Measurements from ENCODE around the gene PLCD4. TPM values are rescaled to one million over a fixed set of nuclear protein-coding genes. Genes with fewer than 3 reads are reported as not detected.

The PLCD4 gene
- total RNA-seq, 2 experiments from 2014 or later: 0.19 to 0.49 TPM

DNA sequence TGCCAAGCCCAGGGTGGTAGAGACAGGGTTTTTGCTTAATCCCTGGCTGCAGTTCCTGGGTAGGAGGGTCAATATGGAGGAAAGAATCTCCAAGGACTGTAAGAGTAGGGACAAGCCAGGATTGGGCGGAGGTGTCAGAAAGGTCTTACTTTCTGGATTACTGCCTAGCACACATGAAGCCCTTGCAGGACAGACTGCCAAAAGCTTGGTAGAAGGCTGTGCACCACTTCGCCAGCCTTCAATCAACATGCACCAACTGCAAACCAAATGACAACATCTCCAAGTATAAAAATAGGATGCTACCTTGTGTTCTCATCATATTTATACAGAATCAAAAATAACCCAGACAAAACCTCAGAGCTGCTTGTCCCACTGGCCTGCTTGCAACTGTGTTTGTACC lies 48.1 kb downstream of the PLCD4 start:
- no peak overlapping the region for H3K4me3 Mint-ChIP-seq
- DNase-seq: no peak
- H3K4me1 Mint-ChIP-seq (ENCODE audit: low read depth): peaks cover 34% of the 10 kb centered on the region
- H3K36me3 Mint-ChIP-seq (ENCODE audit: low read depth): peaks cover 24% of the 10 kb centered on the region
- H3K27ac Mint-ChIP-seq: no peak overlapping the region
- CTCF ChIA-PET: no interaction called here
- intact Hi-C loops (cut with micrococcal nuclease): loop anchor here (5.0 kb wide), 1 partner anchor 438 kb away; the partner anchor contains the start of gene ARPC2
- H3K9me3 Mint-ChIP-seq: no peaks in the 10 kb centered on the region
- no peaks in the 10 kb centered on the region for H3K27me3 Mint-ChIP-seq (ENCODE audit: low read depth)

DNA sequence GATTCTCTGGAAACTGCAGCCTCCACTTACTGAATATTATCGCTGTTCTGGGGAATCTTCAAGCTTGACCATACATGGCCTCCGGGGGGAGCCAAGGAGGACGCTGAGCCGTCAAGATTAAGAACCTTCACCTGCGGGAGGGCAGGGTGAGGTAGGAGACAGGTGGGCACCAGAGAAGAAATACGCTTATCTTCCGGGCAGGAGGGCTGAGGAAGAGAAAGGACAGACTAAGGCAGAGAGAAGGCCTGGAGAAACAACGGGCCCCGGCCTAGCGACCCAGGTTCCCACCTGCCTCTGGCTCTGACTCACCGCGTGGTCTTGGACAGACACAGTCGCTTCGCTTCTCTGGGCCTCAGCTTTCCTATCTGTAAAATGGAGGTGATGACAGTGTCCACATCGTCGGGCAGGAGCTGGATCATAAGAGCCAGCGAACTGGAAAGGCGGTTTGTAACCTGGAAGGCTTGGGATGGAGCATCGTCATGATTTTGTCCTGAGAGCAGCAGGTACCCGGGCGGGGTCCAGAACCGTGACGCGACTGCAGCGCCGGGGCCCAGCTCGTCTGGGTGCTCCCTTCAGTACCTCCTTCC lies 51.1 kb downstream of the PLCD4 start:
- DNase-seq: peak; percentile 46
- CTCF ChIA-PET: interaction anchor here (0.6 to 5.2 kb wide), 15 partner anchors 10 to 203 kb away, joined by 3 to 59 read pairs (median 4); partner anchors contain the start of genes RNF25 and STK36
- peak overlapping the region; percentile 81 for H3K27ac Mint-ChIP-seq
- H3K4me1 Mint-ChIP-seq (ENCODE audit: low read depth): peaks cover 40% of the 10 kb centered on the region
- intact Hi-C loops (cut with micrococcal nuclease): loop anchor here (1.0 to 5.0 kb wide), 12 partner anchors 13 to 730 kb away; partner anchors contain the start of genes AAMP, ARPC2, CNOT9 and PNKD
- H3K36me3 Mint-ChIP-seq (ENCODE audit: low read depth): peaks cover 37% of the 10 kb centered on the region
- no peaks in the 10 kb centered on the region for H3K9me3 Mint-ChIP-seq
- no peaks in the 10 kb centered on the region for H3K27me3 Mint-ChIP-seq (ENCODE audit: low read depth)
- H3K4me3 Mint-ChIP-seq: peak overlapping the region; percentile 90

DNA sequence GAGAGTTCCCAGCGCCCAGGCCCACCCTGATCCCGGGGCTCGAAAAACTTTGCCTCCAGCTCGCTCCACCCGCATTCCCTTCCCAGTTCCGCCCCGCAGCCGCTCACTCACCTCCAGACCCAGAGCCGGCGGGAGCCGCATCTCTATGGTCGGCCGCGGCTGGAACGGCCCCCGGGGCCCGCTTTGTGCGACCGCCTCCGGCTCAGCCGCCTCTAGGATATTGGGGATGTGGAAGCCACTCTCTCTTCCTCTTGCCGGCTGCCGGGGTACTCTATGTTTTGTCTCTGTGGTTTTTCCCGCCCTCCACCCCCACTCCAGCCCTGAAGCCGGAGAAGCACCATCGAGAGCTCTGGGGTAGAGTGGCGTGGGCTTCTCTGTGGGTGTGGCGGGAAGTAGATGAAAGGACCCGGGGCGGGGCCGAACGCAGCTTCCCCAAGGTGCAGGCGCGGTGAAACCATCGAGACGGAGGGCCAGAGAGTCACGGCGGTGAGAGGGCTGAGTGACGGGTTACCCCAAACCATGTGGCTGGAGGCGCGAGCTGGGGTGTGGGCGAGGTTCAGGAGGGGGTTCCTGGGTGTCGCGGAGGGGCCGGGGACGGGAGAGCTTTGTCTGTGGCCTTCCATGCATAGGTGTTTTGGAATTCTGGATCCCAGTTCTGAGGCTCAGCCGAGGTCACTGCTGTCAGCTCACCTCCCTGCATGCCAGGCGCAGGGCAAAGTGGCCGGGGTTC lies 51.7 kb downstream of the PLCD4 start, which contains the start of the genes BCS1L and ZNF142:
Gene BCS1L, plus strand, starts transcription at position 426 of the 730 bp plus-strand sequence. CDS start 1,305 bp downstream, outside the sequence.
Gene ZNF142, minus strand, starts transcription at position 366 of the 730 bp plus-strand sequence. CDS start 3,194 bp downstream, outside the sequence.
- Mint-ChIP-seq H3K4me1 (ENCODE audit: low read depth) (peaks cover 40% of the 10 kb centered on the region), H3K36me3 (ENCODE audit: low read depth) (peaks cover 38% of the 10 kb centered on the region), H3K4me3 (peak within 1 kb of the TSS; percentile 90), H3K27me3 (ENCODE audit: low read depth) (no peaks in the 10 kb centered on the region), H3K27ac (peak within 1 kb of the TSS; percentile 81), H3K9me3 (no peaks in the 10 kb centered on the region)
- DNase-seq: peak; percentile 98
- CTCF ChIA-PET: interaction anchor here (0.6 to 5.2 kb wide), 13 partner anchors 10 to 203 kb away, joined by 3 to 59 read pairs (median 4); partner anchors contain the start of genes RNF25 and STK36
- intact Hi-C loops (cut with micrococcal nuclease): loop anchor here (1.0 to 5.0 kb wide), 11 partner anchors 12 to 729 kb away; partner anchors contain the start of genes AAMP, ARPC2, CNOT9 and PNKD

DNA sequence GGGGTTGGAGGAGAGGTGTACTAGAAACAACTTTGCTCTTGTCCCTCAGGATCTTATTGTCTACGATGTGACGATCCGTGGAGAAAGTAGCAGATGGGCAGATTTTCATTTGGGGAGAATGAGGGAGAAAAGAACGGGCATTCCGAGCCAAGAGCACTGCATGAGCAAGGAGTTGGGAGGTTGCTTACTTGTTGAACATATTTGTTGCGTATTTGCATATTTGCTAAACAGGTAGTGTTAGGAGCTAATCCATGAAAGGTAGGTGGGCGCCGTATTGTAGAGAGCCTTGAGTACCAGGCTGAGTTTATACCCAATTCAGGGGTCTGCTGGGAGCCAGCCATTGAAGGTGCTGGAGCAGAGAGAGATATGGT lies 52.3 kb downstream of the PLCD4 start:
- DNase-seq: no peak
- no peaks in the 10 kb centered on the region for H3K9me3 Mint-ChIP-seq
- intact Hi-C loops (cut with micrococcal nuclease): loop anchor here (1.0 to 5.0 kb wide), 11 partner anchors 11 to 729 kb away; partner anchors contain the start of genes AAMP, ARPC2, CNOT9 and PNKD
- CTCF ChIA-PET: interaction anchor here (1.9 to 5.2 kb wide), 6 partner anchors 11 to 188 kb away, joined by 4 to 59 read pairs (median 12); partner anchors contain the start of genes RNF25 and STK36
- H3K4me1 Mint-ChIP-seq (ENCODE audit: low read depth): peaks cover 40% of the 10 kb centered on the region
- H3K4me3 Mint-ChIP-seq: peak overlapping the region; percentile 90
- H3K27ac Mint-ChIP-seq: peak overlapping the region; percentile 81
- no peaks in the 10 kb centered on the region for H3K27me3 Mint-ChIP-seq (ENCODE audit: low read depth)
- peaks cover 41% of the 10 kb centered on the region for H3K36me3 Mint-ChIP-seq (ENCODE audit: low read depth)

DNA sequence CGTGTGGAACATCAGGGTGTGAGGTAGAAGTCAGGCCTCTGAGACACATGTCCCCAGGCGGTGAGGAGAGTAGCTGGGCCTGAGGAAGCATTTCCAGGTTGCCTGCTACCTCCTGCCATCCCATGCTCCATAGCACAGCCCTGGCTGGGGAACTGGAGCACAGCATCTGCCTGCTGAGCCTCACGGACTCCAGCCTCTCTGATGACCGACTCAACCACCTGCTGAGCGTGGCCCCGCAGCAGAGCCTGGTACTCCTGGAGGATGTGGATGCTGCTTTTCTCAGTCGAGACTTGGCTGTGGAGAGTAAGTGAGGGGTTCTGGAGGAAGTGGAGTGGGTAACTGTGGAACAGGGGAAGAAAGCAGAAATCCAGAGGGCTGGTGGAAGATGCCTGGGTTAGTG lies 54.7 kb downstream of the PLCD4 start:
- no peaks in the 10 kb centered on the region for H3K27me3 Mint-ChIP-seq (ENCODE audit: low read depth)
- no peak overlapping the region for H3K4me3 Mint-ChIP-seq
- no peaks in the 10 kb centered on the region for H3K9me3 Mint-ChIP-seq
- H3K27ac Mint-ChIP-seq: no peak overlapping the region
- CTCF ChIA-PET: no interaction called here
- DNase-seq: no peak
- H3K36me3 Mint-ChIP-seq (ENCODE audit: low read depth): peaks cover 42% of the 10 kb centered on the region
- H3K4me1 Mint-ChIP-seq (ENCODE audit: low read depth): peaks cover 31% of the 10 kb centered on the region
- intact Hi-C loops (cut with micrococcal nuclease): no loop called here

DNA sequence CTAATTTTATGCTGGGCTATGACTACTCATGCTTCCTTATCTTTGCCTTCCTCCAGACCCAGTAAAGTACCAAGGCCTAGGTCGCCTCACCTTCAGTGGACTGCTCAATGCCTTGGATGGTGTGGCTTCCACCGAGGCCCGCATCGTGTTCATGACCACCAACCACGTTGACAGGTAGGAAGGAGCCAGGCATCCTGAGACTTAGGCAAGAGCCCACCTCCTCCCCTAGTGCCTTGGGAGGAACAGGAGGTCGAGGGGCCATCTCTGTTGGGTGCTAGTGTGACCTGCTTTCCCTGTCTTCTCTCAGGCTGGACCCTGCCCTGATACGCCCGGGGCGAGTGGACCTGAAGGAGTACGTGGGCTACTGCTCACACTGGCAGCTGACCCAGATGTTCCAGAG lies 55.1 kb downstream of the PLCD4 start:
- peaks cover 28% of the 10 kb centered on the region for H3K4me1 Mint-ChIP-seq (ENCODE audit: low read depth)
- no peak overlapping the region for H3K4me3 Mint-ChIP-seq
- intact Hi-C loops (cut with micrococcal nuclease): no loop called here
- peaks cover 39% of the 10 kb centered on the region for H3K36me3 Mint-ChIP-seq (ENCODE audit: low read depth)
- H3K27ac Mint-ChIP-seq: no peak overlapping the region
- H3K27me3 Mint-ChIP-seq (ENCODE audit: low read depth): no peaks in the 10 kb centered on the region
- no peaks in the 10 kb centered on the region for H3K9me3 Mint-ChIP-seq
- no peak for DNase-seq
- CTCF ChIA-PET: interaction anchor here (1.0 kb wide), 1 partner anchor 9 kb away, joined by 3 read pairs; the partner anchor contains the start of genes RNF25 and STK36

DNA sequence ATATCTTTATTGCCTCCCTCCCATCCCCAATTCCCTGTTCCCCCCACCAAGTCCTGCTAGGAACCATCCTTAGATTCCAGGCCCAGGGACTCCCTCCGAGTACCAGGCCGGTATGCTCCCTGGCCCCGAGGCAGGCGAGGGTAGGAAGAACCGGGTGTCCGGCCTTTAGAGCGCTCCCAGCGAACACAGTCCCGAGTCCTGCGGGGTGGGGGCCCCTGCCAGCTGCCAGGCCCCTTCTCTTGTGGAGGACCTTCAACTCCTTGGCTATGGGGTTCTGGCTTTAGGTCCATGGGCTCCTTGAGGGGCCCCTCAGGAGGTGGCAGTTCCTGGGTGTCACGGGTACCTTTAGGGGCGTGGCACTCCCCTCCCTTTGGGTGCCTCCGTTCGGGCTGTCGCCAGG lies 56.2 kb downstream of the PLCD4 start:
- Mint-ChIP-seq H3K27ac (no peak overlapping the region), H3K9me3 (no peaks in the 10 kb centered on the region), H3K4me3 (no peak overlapping the region), H3K36me3 (ENCODE audit: low read depth) (peaks cover 38% of the 10 kb centered on the region), H3K27me3 (ENCODE audit: low read depth) (no peaks in the 10 kb centered on the region), H3K4me1 (ENCODE audit: low read depth) (peaks cover 18% of the 10 kb centered on the region)
- CTCF ChIA-PET: interaction anchor here (1.0 to 1.1 kb wide), 2 partner anchors 8 to 47 kb away, joined by 3 read pairs; partner anchors contain the start of genes RNF25, STK36 and TTLL4
- intact Hi-C loops (cut with micrococcal nuclease): no loop called here
- no peak for DNase-seq

DNA sequence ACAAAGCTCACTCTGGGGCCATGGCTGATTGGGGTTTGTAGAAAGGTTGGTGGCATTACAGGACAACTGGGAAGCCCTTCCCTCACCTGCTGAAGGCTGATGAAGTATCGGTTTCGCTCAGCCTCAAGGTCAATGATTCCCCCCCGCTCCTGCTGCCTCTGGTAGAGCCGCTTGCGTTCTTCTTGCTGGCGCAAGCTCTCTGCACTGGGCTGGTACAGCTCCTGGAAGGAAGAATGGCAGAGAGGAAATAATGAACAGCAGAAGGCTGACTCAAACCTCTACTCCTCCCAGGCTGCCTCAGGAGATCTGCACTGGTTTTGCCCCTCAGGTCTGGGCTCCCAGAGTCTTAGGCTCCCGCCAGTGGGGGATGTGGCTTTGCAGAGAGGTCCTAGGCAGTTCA lies 57.0 kb downstream of the PLCD4 start:
- CTCF ChIA-PET: interaction anchor here (1.1 kb wide), 1 partner anchor 46 kb away, joined by 3 read pairs; the partner anchor contains the start of gene TTLL4
- intact Hi-C loops (cut with micrococcal nuclease): no loop called here
- H3K27me3 Mint-ChIP-seq (ENCODE audit: low read depth): no peaks in the 10 kb centered on the region
- H3K4me1 Mint-ChIP-seq (ENCODE audit: low read depth): peaks cover 15% of the 10 kb centered on the region
- H3K4me3 Mint-ChIP-seq: no peak overlapping the region
- H3K9me3 Mint-ChIP-seq: no peaks in the 10 kb centered on the region
- DNase-seq: no peak
- peaks cover 36% of the 10 kb centered on the region for H3K36me3 Mint-ChIP-seq (ENCODE audit: low read depth)
- no peak overlapping the region for H3K27ac Mint-ChIP-seq

DNA sequence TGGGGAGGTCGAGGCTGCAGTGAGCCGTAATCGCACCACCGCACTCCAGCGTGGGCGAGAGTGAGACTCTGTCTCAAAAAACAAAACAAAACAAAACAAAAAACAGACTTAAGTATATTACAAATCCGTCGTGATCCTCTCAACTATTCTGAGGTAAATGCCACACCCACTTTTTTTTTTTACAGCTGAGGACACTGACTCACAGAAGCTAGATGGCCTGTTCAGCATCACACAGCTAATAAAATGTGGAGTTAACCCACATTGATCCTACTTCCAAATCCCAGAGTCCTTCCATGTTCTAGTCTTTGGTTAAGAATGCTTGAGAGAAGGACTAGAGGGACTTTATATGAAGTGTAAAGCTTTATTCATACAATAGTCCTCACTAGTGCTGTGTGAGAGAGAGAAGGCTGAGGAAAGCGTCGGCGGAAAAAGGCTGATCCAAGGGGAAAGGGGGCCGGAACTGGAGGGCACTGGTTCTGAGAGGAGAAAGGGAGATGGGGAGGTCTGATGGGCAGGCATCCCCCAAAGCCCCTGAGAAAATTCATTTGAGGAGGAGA lies 63.5 kb downstream of the PLCD4 start:
- peak overlapping the region; percentile 90 for H3K27ac Mint-ChIP-seq
- no peaks in the 10 kb centered on the region for H3K9me3 Mint-ChIP-seq
- DNase-seq: no peak
- H3K4me1 Mint-ChIP-seq (ENCODE audit: low read depth): peaks cover 22% of the 10 kb centered on the region
- H3K36me3 Mint-ChIP-seq (ENCODE audit: low read depth): peaks cover 11% of the 10 kb centered on the region
- no peaks in the 10 kb centered on the region for H3K27me3 Mint-ChIP-seq (ENCODE audit: low read depth)
- CTCF ChIA-PET: interaction anchor here (0.6 to 2.8 kb wide), 9 partner anchors 8 to 722 kb away, joined by 3 to 16 read pairs (median 5); partner anchors contain the start of genes BCS1L, TTLL4 and ZNF142
- intact Hi-C loops (cut with micrococcal nuclease): loop anchor here (1.0 to 5.0 kb wide), 5 partner anchors 12 to 576 kb away; partner anchors contain the start of genes BCS1L, CNOT9, GLB1L and STK16
- peak overlapping the region; percentile 98 for H3K4me3 Mint-ChIP-seq

DNA sequence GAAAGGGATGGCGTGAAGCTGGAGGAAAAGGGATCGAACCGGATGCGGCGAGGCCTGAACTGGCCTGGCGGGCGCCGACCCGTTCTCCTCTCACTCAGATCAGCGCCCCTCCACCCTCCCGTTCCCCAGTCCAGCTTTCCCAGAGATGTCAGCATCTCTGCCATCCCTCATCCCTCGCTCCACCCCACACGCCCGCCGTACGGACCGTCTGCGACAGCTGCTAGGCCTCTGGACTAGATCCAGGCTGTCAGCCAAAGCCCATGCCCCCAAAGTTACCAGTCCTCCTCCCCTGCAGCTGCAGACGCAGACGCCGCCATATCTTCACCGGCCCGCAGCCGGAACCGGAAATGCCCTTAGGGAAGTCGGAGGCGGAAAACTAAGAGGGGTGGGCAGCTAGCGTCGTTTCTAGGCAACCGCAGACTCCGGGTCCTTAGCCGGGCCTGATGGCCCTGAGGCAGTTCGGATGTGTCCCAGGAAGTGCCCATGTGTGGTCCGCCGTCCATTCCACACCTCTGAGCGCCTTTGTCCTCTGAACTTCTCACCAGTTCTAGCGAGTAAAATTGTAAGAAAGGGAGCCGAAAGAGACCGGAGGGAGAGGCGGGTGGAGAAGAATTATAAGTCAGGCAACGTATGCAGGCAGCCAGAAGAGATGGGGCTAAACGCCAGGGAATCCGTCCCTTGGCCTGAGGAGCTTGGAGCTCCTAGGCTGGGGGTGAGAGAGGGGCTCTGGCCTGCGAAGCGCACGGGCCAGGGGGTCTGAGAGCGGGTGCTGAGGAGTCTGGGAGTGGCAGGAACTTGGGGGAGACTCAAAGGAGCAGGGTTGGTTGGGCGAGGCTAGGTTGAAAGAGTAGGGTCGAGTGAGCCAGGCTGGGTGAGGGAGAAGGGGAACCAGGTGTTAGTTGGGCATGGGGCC lies 64.2 kb downstream of the PLCD4 start, which contains the start of the genes RNF25 and STK36:
Gene RNF25, minus strand, starts transcription at position 349 of the 913 bp plus-strand sequence. Its CDS starts 32 bp downstream, at position 317.
Gene STK36, plus strand, starts transcription at position 433 of the 913 bp plus-strand sequence. CDS start 744 bp downstream, outside the sequence.
- Mint-ChIP-seq H3K27ac (peak within 1 kb of the TSS; percentile 90), H3K36me3 (ENCODE audit: low read depth) (peaks cover 13% of the 10 kb centered on the region), H3K4me3 (peak within 1 kb of the TSS; percentile 98), H3K4me1 (ENCODE audit: low read depth) (peaks cover 22% of the 10 kb centered on the region), H3K9me3 (no peaks in the 10 kb centered on the region), H3K27me3 (ENCODE audit: low read depth) (no peaks in the 10 kb centered on the region)
- DNase-seq: peak; percentile 86
- CTCF ChIA-PET: interaction anchor here (0.5 to 2.8 kb wide), 11 partner anchors 9 to 721 kb away, joined by 3 to 16 read pairs (median 4); partner anchors contain the start of genes BCS1L, TTLL4 and ZNF142
- intact Hi-C loops (cut with micrococcal nuclease): loop anchor here (1.0 to 5.0 kb wide), 6 partner anchors 13 to 575 kb away; partner anchors contain the start of genes AAMP, BCS1L, CNOT9 and GLB1L

DNA sequence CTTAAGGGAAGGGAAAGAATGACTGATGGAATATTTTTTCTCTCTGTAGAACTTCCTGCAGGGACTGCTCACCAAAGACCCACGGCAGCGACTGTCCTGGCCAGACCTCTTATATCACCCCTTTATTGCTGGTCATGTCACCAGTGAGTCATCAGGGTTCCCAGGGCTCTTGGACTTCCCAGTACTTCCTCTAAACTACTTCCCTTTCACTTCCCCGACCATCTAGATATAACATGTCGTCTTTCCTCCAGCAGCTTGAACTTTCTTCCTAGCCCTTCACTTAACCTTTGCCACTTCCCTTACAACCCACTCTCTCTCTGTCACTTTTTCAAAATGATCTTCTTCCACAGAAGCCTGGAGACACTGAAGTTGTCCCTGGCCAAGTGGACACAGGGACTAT lies 71.4 kb downstream of the PLCD4 start:
- no peaks in the 10 kb centered on the region for H3K27me3 Mint-ChIP-seq (ENCODE audit: low read depth)
- CTCF ChIA-PET: no interaction called here
- H3K27ac Mint-ChIP-seq: no peak overlapping the region
- H3K9me3 Mint-ChIP-seq: no peaks in the 10 kb centered on the region
- no peak for DNase-seq
- intact Hi-C loops (cut with micrococcal nuclease): no loop called here
- no peak overlapping the region for H3K4me3 Mint-ChIP-seq
- H3K4me1 Mint-ChIP-seq (ENCODE audit: low read depth): no peaks in the 10 kb centered on the region
- peaks cover 4% of the 10 kb centered on the region for H3K36me3 Mint-ChIP-seq (ENCODE audit: low read depth)

Measured in activated naive CD4-positive, alpha-beta T cell treated with anti-CD3 and anti-CD28 coated beads for 36 hours (primary cell).